SK-N-SH treated with all-trans-retinoic acid at 6 μM for 48 hours (cell line): Measurements from ENCODE around the gene MAB21L3.

Source experiments
- RARB ChIP-seq: fragments of 250-450 bp; sonication (Bioruptor Pico); IDR thresholded peaks from 2 replicates; pipeline ENCODE4 v1.8.0; 2021; ENCODE audit warnings: mild to moderate bottlenecking, moderate library complexity
- SNAI2 ChIP-seq: fragments of 250-450 bp; sonication (Bioruptor Pico); IDR thresholded peaks from 2 replicates; pipeline ENCODE4 v1.5.0; 2020; ENCODE audit warnings: mild to moderate bottlenecking, moderate library complexity
- ZFP3 ChIP-seq: fragments of 250-450 bp; sonication (Bioruptor Pico); IDR thresholded peaks from 2 replicates; pipeline ENCODE4 v1.5.0; 2020; ENCODE audit warnings: mild to moderate bottlenecking, moderate library complexity
- ZFP30 ChIP-seq: fragments of 450-650 bp; formaldehyde crosslinking; IDR thresholded peaks from 2 replicates; pipeline ENCODE4 v1.5.0; 2022; ENCODE audit warnings: mild to moderate bottlenecking, moderate library complexity

- TF ChIP-seq ZFP3 (CRISPR knock-in tag) (no peak), ZFP30 (CRISPR knock-in tag) (no peak), SNAI2 (no peak), RARB (CRISPR knock-in tag) (no peak)
Observed at GRCh38 chr1:116087628-116088027, 23.6 kb upstream of the MAB21L3 start.
